ENCODE measurements around the gene PHOSPHO2. TPM values are rescaled to one million over a fixed set of nuclear protein-coding genes. Genes with fewer than 3 reads are reported as not detected.

PHOSPHO2 gene
- total RNA-seq: 1 to 10 TPM; 5.0 to 5.4 TPM

- ChIA-PET CTCF (interaction anchor here (2.3 kb wide), 1 partner anchor 10 kb away, joined by 10 read pairs; no protein-coding TSS in a partner anchor), POLR2A (interaction anchor here (2.1 kb wide), 1 partner anchor 109 kb away, joined by 13 read pairs; no protein-coding TSS in a partner anchor)
Measured at GRCh38 chr2:169694113-169694893, at the start of gene PHOSPHO2, which contains the start of gene CFAP210. PHOSPHO2 (plus strand) TSS chr2:169694469; CDS start chr2:169700972, 6,503 bp downstream. CFAP210 (minus strand) TSS chr2:169694405; CDS start chr2:169694327, 78 bp downstream.

- CTCF ChIA-PET: interaction anchor here (0.6 kb wide), 1 partner anchor 201 kb away, joined by 3 read pairs; no protein-coding TSS in a partner anchor
- POLR2A ChIA-PET: no interaction called here
Measured at GRCh38 chr2:169647496-169647895, 46.8 kb upstream of the PHOSPHO2 start.

- POLR2A ChIA-PET: no interaction called here
- CTCF ChIA-PET: no interaction called here
Measured at GRCh38 chr2:169649278-169649677, 45.0 kb upstream of the PHOSPHO2 start.

- POLR2A ChIA-PET: no interaction called here
- CTCF ChIA-PET: no interaction called here
Measured at GRCh38 chr2:169653636-169654035, 40.6 kb upstream of the PHOSPHO2 start.

- POLR2A ChIA-PET: no interaction called here
- CTCF ChIA-PET: no interaction called here
Measured at GRCh38 chr2:169656164-169656563, 38.1 kb upstream of the PHOSPHO2 start.

- ChIA-PET CTCF (no interaction called here), POLR2A (interaction anchor here (0.5 kb wide), 1 partner anchor 365 kb away, joined by 9 read pairs; no protein-coding TSS in a partner anchor)
Measured at GRCh38 chr2:169658877-169659276, 35.4 kb upstream of the PHOSPHO2 start.

- CTCF ChIA-PET: no interaction called here
- POLR2A ChIA-PET: interaction anchor here (0.5 kb wide), 1 partner anchor 365 kb away, joined by 9 read pairs; no protein-coding TSS in a partner anchor
Measured at GRCh38 chr2:169659320-169659719, 34.9 kb upstream of the PHOSPHO2 start.

- CTCF ChIA-PET: no interaction called here
- POLR2A ChIA-PET: no interaction called here
Measured at GRCh38 chr2:169661265-169661664, 33.0 kb upstream of the PHOSPHO2 start.

- POLR2A ChIA-PET: no interaction called here
- CTCF ChIA-PET: no interaction called here
Measured at GRCh38 chr2:169662744-169663143, 31.5 kb upstream of the PHOSPHO2 start.

GRCh38 chr2:169663247-169663646 is 31.0 kb upstream of the PHOSPHO2 start:
- POLR2A ChIA-PET: no interaction called here
- CTCF ChIA-PET: no interaction called here

GRCh38 chr2:169664600-169664977 is 29.7 kb upstream of the PHOSPHO2 start:
- POLR2A ChIA-PET: no interaction called here
- CTCF ChIA-PET: no interaction called here

GRCh38 chr2:169664978-169665930 is 29.0 kb upstream of the PHOSPHO2 start:
- ChIA-PET POLR2A (no interaction called here), CTCF (interaction anchor here (0.6 kb wide), 1 partner anchor 141 kb away, joined by 4 read pairs; no protein-coding TSS in a partner anchor)

GRCh38 chr2:169667583-169667982 is 26.7 kb upstream of the PHOSPHO2 start:
- ChIA-PET CTCF (interaction anchor here (0.7 kb wide), 1 partner anchor 34 kb away, joined by 3 read pairs; no protein-coding TSS in a partner anchor), POLR2A (no interaction called here)

GRCh38 chr2:169670215-169670651 is 24.0 kb upstream of the PHOSPHO2 start:
- ChIA-PET POLR2A (no interaction called here), CTCF (interaction anchor here (0.5 kb wide), 1 partner anchor 183 kb away, joined by 4 read pairs; no protein-coding TSS in a partner anchor)

GRCh38 chr2:169670937-169671336 is 23.3 kb upstream of the PHOSPHO2 start:
- CTCF ChIA-PET: no interaction called here
- POLR2A ChIA-PET: no interaction called here

- POLR2A ChIA-PET: no interaction called here
Measured at GRCh38 chr2:169672406-169672805, 21.9 kb upstream of the PHOSPHO2 start.

GRCh38 chr2:169673106-169673505 is 21.2 kb upstream of the PHOSPHO2 start:
- ChIA-PET POLR2A (no interaction called here), CTCF (no interaction called here)

More at GRCh38 chr2:169672406-169672805, 21.9 kb upstream of the PHOSPHO2 start:
- CTCF ChIA-PET: no interaction called here

- CTCF ChIA-PET: no interaction called here
- POLR2A ChIA-PET: no interaction called here
Measured at GRCh38 chr2:169673921-169674320, 20.3 kb upstream of the PHOSPHO2 start.

GRCh38 chr2:169676357-169676756 is 17.9 kb upstream of the PHOSPHO2 start:
- CTCF ChIA-PET: interaction anchor here (0.6 kb wide), 1 partner anchor 143 kb away, joined by 5 read pairs; no protein-coding TSS in a partner anchor
- POLR2A ChIA-PET: no interaction called here

- CTCF ChIA-PET: interaction anchor here (0.6 kb wide), 1 partner anchor 143 kb away, joined by 5 read pairs; no protein-coding TSS in a partner anchor
- POLR2A ChIA-PET: no interaction called here
Measured at GRCh38 chr2:169676850-169677249, 17.4 kb upstream of the PHOSPHO2 start.
